Activated CD4-positive, alpha-beta memory T cell treated with anti-CD3 and anti-CD28 coated beads, Interleukin-2, amount 10 ng/mL, durations not matched to agents 7 days and 5 days (primary cell): ENCODE measurements around the gene ECE1. TPM values are rescaled to one million over a fixed set of nuclear protein-coding genes. Genes with fewer than 3 reads are reported as not detected.
A peak's percentile ranks its signal among the peaks of the same experiment; 100 is the strongest.
"Not testable (repeated sequence)": the region's sequence is repeated elsewhere in the genome, so short reads cannot be mapped to it uniquely, and the experiment has no call there.

Source experiments
- CTCF ChIA-PET: fragments of 350-600 bp; sonication (Branson Sonifier 250); formaldehyde crosslinking; loops from one replicate; lab custom pipeline; 2021; ENCODE audit warnings: antibody characterized with exemption, inconsistent platforms; lab: Charles Lee
- POLR2A ChIA-PET: fragments of 350-600 bp; sonication (Branson Sonifier 250); formaldehyde crosslinking; loops from one replicate; lab custom pipeline; 2021; ENCODE audit warnings: antibody characterized with exemption; lab: Charles Lee
- DNase-seq: peaks from one replicate; pipeline ENCODE4 v3.0.0-alpha.2; 2020
- H3K27ac Mint-ChIP-seq: one replicate; pipeline ENCODE4 v1.8.0; 2021; ENCODE audit warnings: mild to moderate bottlenecking, mixed read lengths
- H3K27me3 Mint-ChIP-seq: one replicate; pipeline ENCODE4 v1.8.0; 2021; ENCODE audit warnings: mixed read lengths
- H3K36me3 Mint-ChIP-seq: one replicate; pipeline ENCODE4 v1.8.0; 2021; ENCODE audit warnings: low read depth, mixed read lengths
- H3K4me1 Mint-ChIP-seq: one replicate; pipeline ENCODE4 v1.8.0; 2021; ENCODE audit warnings: mixed read lengths
- H3K4me3 Mint-ChIP-seq: one replicate; pipeline ENCODE4 v1.8.0; 2021; ENCODE audit warnings: mild to moderate bottlenecking, mixed read lengths
- H3K9me3 Mint-ChIP-seq: one replicate; pipeline ENCODE4 v1.8.0; 2021; ENCODE audit warnings: mixed read lengths
- total RNA-seq, 2 experiments: library from RNA; stranded (reverse); gene quantifications; one replicate each; pipeline ENCODE4 v1.2.3, GENCODE V29; 2021

Gene ECE1
- total RNA-seq, 2 experiments from 2014 or later: 85.3 to 87.9 TPM

GRCh38 chr1:21216835-21217811, 73.1 kb downstream of the ECE1 start:
- no peak overlapping the region for H3K4me3 Mint-ChIP-seq
- peak; percentile 73 for DNase-seq
- H3K4me1 Mint-ChIP-seq: no peaks in the 10 kb centered on the region
- CTCF ChIA-PET: interaction anchor here (0.7 to 3.6 kb wide), 17 partner anchors 8 to 520 kb away, joined by 3 to 35 read pairs (median 4); no protein-coding TSS in a partner anchor
- no peaks in the 10 kb centered on the region for H3K9me3 Mint-ChIP-seq
- POLR2A ChIA-PET: interaction anchor here (1.3 kb wide), 1 partner anchor 78 kb away, joined by 5 read pairs; no protein-coding TSS in a partner anchor
- H3K36me3 Mint-ChIP-seq: peaks cover 20% of the 10 kb centered on the region
- H3K27me3 Mint-ChIP-seq: no peaks in the 10 kb centered on the region
- no peak overlapping the region for H3K27ac Mint-ChIP-seq

- ChIA-PET CTCF (interaction anchor here (1.1 to 2.2 kb wide), 4 partner anchors 11 to 156 kb away, joined by 3 to 6 read pairs (median 4); no protein-coding TSS in a partner anchor), POLR2A (no interaction called here)
- peaks cover 8% of the 10 kb centered on the region for H3K4me1 Mint-ChIP-seq
- H3K36me3 Mint-ChIP-seq: no peaks in the 10 kb centered on the region
- no peak overlapping the region for H3K4me3 Mint-ChIP-seq
- no peaks in the 10 kb centered on the region for H3K9me3 Mint-ChIP-seq
- no peak for DNase-seq
- H3K27me3 Mint-ChIP-seq: no peaks in the 10 kb centered on the region
- no peak overlapping the region for H3K27ac Mint-ChIP-seq
These were observed 78.1 kb downstream of the ECE1 start for GRCh38 chr1:21212126-21212525.

GRCh38 chr1:21208137-21208700, 82.0 kb downstream of the ECE1 start:
- H3K9me3 Mint-ChIP-seq, H3K27me3 Mint-ChIP-seq, POLR2A ChIA-PET, H3K4me3 Mint-ChIP-seq, H3K36me3 Mint-ChIP-seq, H3K4me1 Mint-ChIP-seq, H3K27ac Mint-ChIP-seq, DNase-seq: not testable (repeated sequence)
- CTCF ChIA-PET: interaction anchor here (0.7 to 2.6 kb wide), 2 partner anchors 10 to 1079 kb away, joined by 3 to 9 read pairs; no protein-coding TSS in a partner anchor

- H3K9me3 Mint-ChIP-seq: no peaks in the 10 kb centered on the region
- no peak overlapping the region for H3K27ac Mint-ChIP-seq
- no peak overlapping the region for H3K4me3 Mint-ChIP-seq
- H3K27me3 Mint-ChIP-seq: no peaks in the 10 kb centered on the region
- CTCF ChIA-PET: no interaction called here
- H3K4me1 Mint-ChIP-seq: peaks cover 8% of the 10 kb centered on the region
- H3K36me3 Mint-ChIP-seq: no peaks in the 10 kb centered on the region
- POLR2A ChIA-PET: no interaction called here
- DNase-seq: no peak
These were observed 84.1 kb downstream of the ECE1 start for GRCh38 chr1:21206117-21206516.

GRCh38 chr1:21205416-21205815, 84.8 kb downstream of the ECE1 start:
- H3K9me3 Mint-ChIP-seq: no peaks in the 10 kb centered on the region
- ChIA-PET CTCF (interaction anchor here (0.7 kb wide), 1 partner anchor 10 kb away, joined by 5 read pairs; no protein-coding TSS in a partner anchor), POLR2A (no interaction called here)
- H3K27ac Mint-ChIP-seq: no peak overlapping the region
- no peak overlapping the region for H3K4me3 Mint-ChIP-seq
- H3K36me3 Mint-ChIP-seq: no peaks in the 10 kb centered on the region
- DNase-seq: no peak
- H3K27me3 Mint-ChIP-seq: no peaks in the 10 kb centered on the region
- peaks cover 8% of the 10 kb centered on the region for H3K4me1 Mint-ChIP-seq

GRCh38 chr1:21201650-21202049, 88.6 kb downstream of the ECE1 start:
- DNase-seq: no peak
- Mint-ChIP-seq H3K27ac (no peak overlapping the region), H3K27me3 (peaks cover 5% of the 10 kb centered on the region), H3K4me1 (no peaks in the 10 kb centered on the region), H3K4me3 (no peak overlapping the region), H3K36me3 (no peaks in the 10 kb centered on the region), H3K9me3 (no peaks in the 10 kb centered on the region)
- CTCF ChIA-PET: interaction anchor here (0.7 to 1.4 kb wide), 3 partner anchors 69 to 505 kb away, joined by 3 read pairs; no protein-coding TSS in a partner anchor
- POLR2A ChIA-PET: no interaction called here

- H3K36me3 Mint-ChIP-seq, H3K9me3 Mint-ChIP-seq, H3K27me3 Mint-ChIP-seq, DNase-seq, POLR2A ChIA-PET, H3K4me1 Mint-ChIP-seq, H3K27ac Mint-ChIP-seq, H3K4me3 Mint-ChIP-seq: not testable (repeated sequence)
- CTCF ChIA-PET: interaction anchor here (0.7 to 1.4 kb wide), 3 partner anchors 69 to 505 kb away, joined by 3 read pairs; no protein-coding TSS in a partner anchor
These were observed 89.0 kb downstream of the ECE1 start for GRCh38 chr1:21201238-21201637.

- Mint-ChIP-seq H3K4me1 (no peaks in the 10 kb centered on the region), H3K9me3 (no peaks in the 10 kb centered on the region), H3K27me3 (peaks cover 9% of the 10 kb centered on the region), H3K36me3 (no peaks in the 10 kb centered on the region), H3K4me3 (no peak overlapping the region), H3K27ac (no peak overlapping the region)
- DNase-seq: no peak
- POLR2A ChIA-PET: no interaction called here
- CTCF ChIA-PET: interaction anchor here (0.7 kb wide), 1 partner anchor 218 kb away, joined by 3 read pairs; no protein-coding TSS in a partner anchor
These were observed 89.5 kb downstream of the ECE1 start for GRCh38 chr1:21200767-21201166.

- peaks cover 2% of the 10 kb centered on the region for H3K4me1 Mint-ChIP-seq
- POLR2A ChIA-PET: no interaction called here
- no peak overlapping the region for H3K27ac Mint-ChIP-seq
- no peaks in the 10 kb centered on the region for H3K36me3 Mint-ChIP-seq
- H3K27me3 Mint-ChIP-seq: peaks cover 10% of the 10 kb centered on the region
- no peak overlapping the region for H3K4me3 Mint-ChIP-seq
- H3K9me3 Mint-ChIP-seq: no peaks in the 10 kb centered on the region
- DNase-seq: no peak
- CTCF ChIA-PET: interaction anchor here (1.4 kb wide), 1 partner anchor 502 kb away, joined by 3 read pairs; no protein-coding TSS in a partner anchor
These were observed 91.3 kb downstream of the ECE1 start for GRCh38 chr1:21198929-21199328.

- Mint-ChIP-seq H3K9me3 (no peaks in the 10 kb centered on the region), H3K36me3 (no peaks in the 10 kb centered on the region), H3K4me3 (no peak overlapping the region), H3K27ac (no peak overlapping the region), H3K27me3 (peaks cover 28% of the 10 kb centered on the region), H3K4me1 (peaks cover 14% of the 10 kb centered on the region)
- ChIA-PET CTCF (interaction anchor here (1.2 to 1.5 kb wide), 2 partner anchors 11 to 496 kb away, joined by 3 to 9 read pairs; no protein-coding TSS in a partner anchor), POLR2A (interaction anchor here (0.8 kb wide), 1 partner anchor 18 kb away, joined by 3 read pairs; no protein-coding TSS in a partner anchor)
- no peak for DNase-seq
These were observed 97.4 kb downstream of the ECE1 start for GRCh38 chr1:21192871-21193270.

- Mint-ChIP-seq H3K9me3 (no peaks in the 10 kb centered on the region), H3K4me3 (no peak overlapping the region), H3K36me3 (no peaks in the 10 kb centered on the region), H3K27me3 (peaks cover 28% of the 10 kb centered on the region), H3K4me1 (peaks cover 14% of the 10 kb centered on the region), H3K27ac (no peak overlapping the region)
- ChIA-PET POLR2A (interaction anchor here (0.8 kb wide), 1 partner anchor 17 kb away, joined by 3 read pairs; no protein-coding TSS in a partner anchor), CTCF (interaction anchor here (0.8 to 1.5 kb wide), 3 partner anchors 11 to 495 kb away, joined by 3 to 9 read pairs (median 5); no protein-coding TSS in a partner anchor)
- no peak for DNase-seq
These were observed 98.0 kb downstream of the ECE1 start for GRCh38 chr1:21192284-21192683.

- POLR2A ChIA-PET: interaction anchor here (0.8 to 0.9 kb wide), 2 partner anchors 11 to 500 kb away, joined by 3 to 5 read pairs; no protein-coding TSS in a partner anchor
- CTCF ChIA-PET: interaction anchor here (0.6 to 1.6 kb wide), 5 partner anchors 192 to 616 kb away, joined by 3 to 8 read pairs (median 3); no protein-coding TSS in a partner anchor
- not testable (repeated sequence) for H3K4me3 Mint-ChIP-seq, DNase-seq, H3K9me3 Mint-ChIP-seq, H3K36me3 Mint-ChIP-seq
- H3K4me1 Mint-ChIP-seq: peaks cover 14% of the 10 kb centered on the region
- peak overlapping the region; percentile 26 for H3K27ac Mint-ChIP-seq
- H3K27me3 Mint-ChIP-seq: peaks cover 24% of the 10 kb centered on the region
These were observed 99.5 kb downstream of the ECE1 start for GRCh38 chr1:21190771-21191170.
